ENCODE data around the gene ADAM29. TPM values are rescaled to one million over a fixed set of nuclear protein-coding genes. Genes with fewer than 3 reads are reported as not detected.
"Not testable (repeated sequence)": the region's sequence is repeated elsewhere in the genome, so short reads cannot be mapped to it uniquely, and the experiment has no call there.

ADAM29 gene
- total RNA-seq, 4 donors from 2014 or later, result not detected

GRCh38 chr4:174983128-174983750, 65.1 kb downstream of the ADAM29 start:
- TF ChIP-seq POLR2A (IDR thresholded peaks at IDR 0.05), result no peak
- TF ChIP-seq CTCF (IDR thresholded peaks at IDR 0.05), result no peak
- DNase-seq, result no peak
- intact Hi-C loops (cut with DNase I; ENCODE audit: low total_unique reads), result no loop called here
- Histone ChIP-seq H3K36me3 (no peaks in the 10 kb centered on the region), H3K4me3 (no peak overlapping the region), H3K27ac (no peak overlapping the region), H3K4me1 (no peaks in the 10 kb centered on the region), H3K27me3 (no peaks in the 10 kb centered on the region), H3K9me3 (peaks cover 0 to 5% of the 10 kb centered on the region in 2 donors)

GRCh38 chr4:174983870-174984269, 65.7 kb downstream of the ADAM29 start:
- H3K27me3 ChIP-seq; intact Hi-C loops (cut with DNase I; ENCODE audit: low total_unique reads); H3K4me3 ChIP-seq; H3K4me1 ChIP-seq; DNase-seq; H3K36me3 ChIP-seq; H3K27ac ChIP-seq; H3K9me3 ChIP-seq: not testable (repeated sequence)

- no peaks in the 10 kb centered on the region for H3K4me1 ChIP-seq
- no peak overlapping the region for H3K4me3 ChIP-seq
- no peak overlapping the region for H3K27ac ChIP-seq
- intact Hi-C loops (cut with DNase I; ENCODE audit: low total_unique reads), result no loop called here
- TF ChIP-seq CTCF (IDR thresholded peaks at IDR 0.05) (no peak), POLR2A (IDR thresholded peaks at IDR 0.05) (no peak)
- no peak for DNase-seq
- peaks cover 0 to 5% of the 10 kb centered on the region in 2 donors for H3K9me3 ChIP-seq
- no peaks in the 10 kb centered on the region for H3K36me3 ChIP-seq
- no peaks in the 10 kb centered on the region for H3K27me3 ChIP-seq
These were observed 71.6 kb downstream of the ADAM29 start for GRCh38 chr4:174989791-174990190.

- H3K4me1 ChIP-seq, result no peaks in the 10 kb centered on the region
- no peak overlapping the region for H3K4me3 ChIP-seq
- no peaks in the 10 kb centered on the region for H3K36me3 ChIP-seq
- H3K27me3 ChIP-seq, result no peaks in the 10 kb centered on the region
- DNase-seq, result no peak
- intact Hi-C loops (cut with DNase I; ENCODE audit: low total_unique reads), result no loop called here
- H3K9me3 ChIP-seq, result no peaks in the 10 kb centered on the region
- no peak overlapping the region for H3K27ac ChIP-seq
- no peak for TF ChIP-seq POLR2A (IDR thresholded peaks at IDR 0.05)
These were observed 75.8 kb downstream of the ADAM29 start for GRCh38 chr4:174993916-174994315.

GRCh38 chr4:174996079-174996478, 77.9 kb downstream of the ADAM29 start:
- TF ChIP-seq POLR2A (IDR thresholded peaks at IDR 0.05) (no peak), CTCF (IDR thresholded peaks at IDR 0.05) (no peak)
- Histone ChIP-seq H3K36me3 (no peaks in the 10 kb centered on the region), H3K27me3 (no peaks in the 10 kb centered on the region), H3K9me3 (no peaks in the 10 kb centered on the region), H3K4me3 (no peak overlapping the region), H3K27ac (no peak overlapping the region), H3K4me1 (no peaks in the 10 kb centered on the region)
- intact Hi-C loops (cut with DNase I; ENCODE audit: low total_unique reads), result no loop called here
- no peak for DNase-seq

- H3K4me3 ChIP-seq, result no peak overlapping the region
- H3K4me1 ChIP-seq, result no peaks in the 10 kb centered on the region
- H3K36me3 ChIP-seq, result no peaks in the 10 kb centered on the region
- intact Hi-C loops (cut with DNase I; ENCODE audit: low total_unique reads), result no loop called here
- no peak for DNase-seq
- TF ChIP-seq CTCF (IDR thresholded peaks at IDR 0.05), result no peak
- TF ChIP-seq POLR2A (IDR thresholded peaks at IDR 0.05), result no peak
- H3K9me3 ChIP-seq, result no peaks in the 10 kb centered on the region
- no peak overlapping the region for H3K27ac ChIP-seq
- H3K27me3 ChIP-seq, result no peaks in the 10 kb centered on the region
These were observed 81.2 kb downstream of the ADAM29 start for GRCh38 chr4:174999407-174999806.

All from uterus (tissue), 4 donors.